Measurements from ENCODE around the gene TNFRSF14. TPM values are rescaled to one million over a fixed set of nuclear protein-coding genes. Genes with fewer than 3 reads are reported as not detected.

TNFRSF14 gene
- total RNA-seq, 1 donor from 2014 or later = 11.1 TPM

GRCh38 chr1:2519729-2520128 is 36.4 kb upstream of the TNFRSF14 start:
- H3K36me3 ChIP-seq (ENCODE audit: control insufficient read depth, insufficient read depth, low read length) = peaks cover 42% of the 10 kb centered on the region

GRCh38 chr1:2520206-2520605 is 36.0 kb upstream of the TNFRSF14 start:
- TF ChIP-seq CTCF (IDR thresholded peaks at IDR 0.05; ENCODE audit: insufficient read depth, low read length, severe bottlenecking) = no peak
- FAIRE-seq (no peak), DNase-seq (ENCODE audit: low read depth) (no peak)
- no peak overlapping the region for H3K4me3 ChIP-seq (ENCODE audit: low read depth, low read length)
- H3K36me3 ChIP-seq (ENCODE audit: control insufficient read depth, insufficient read depth, low read length) = peaks cover 41% of the 10 kb centered on the region
- no peaks in the 10 kb centered on the region for H3K27me3 ChIP-seq (ENCODE audit: control insufficient read depth, insufficient read depth, low read length)

More at GRCh38 chr1:2519729-2520128, 36.4 kb upstream of the TNFRSF14 start:
- DNase-seq (ENCODE audit: low read depth) (no peak), FAIRE-seq (no peak)
- no peak for TF ChIP-seq CTCF (IDR thresholded peaks at IDR 0.05; ENCODE audit: insufficient read depth, low read length, severe bottlenecking)
- H3K27me3 ChIP-seq (ENCODE audit: control insufficient read depth, insufficient read depth, low read length) = no peaks in the 10 kb centered on the region
- H3K4me3 ChIP-seq (ENCODE audit: low read depth, low read length) = no peak overlapping the region

- H3K27me3 ChIP-seq (ENCODE audit: control insufficient read depth, insufficient read depth, low read length) = no peaks in the 10 kb centered on the region
- no peak overlapping the region for H3K4me3 ChIP-seq (ENCODE audit: low read depth, low read length)
- peaks cover 37% of the 10 kb centered on the region for H3K36me3 ChIP-seq (ENCODE audit: control insufficient read depth, insufficient read depth, low read length)
- DNase-seq (ENCODE audit: low read depth) (no peak), FAIRE-seq (no peak)
- TF ChIP-seq CTCF (IDR thresholded peaks at IDR 0.05; ENCODE audit: insufficient read depth, low read length, severe bottlenecking) = no peak
Measured at GRCh38 chr1:2520806-2521205, 35.4 kb upstream of the TNFRSF14 start.

- DNase-seq (ENCODE audit: low read depth) (no peak), FAIRE-seq (no peak)
- H3K4me3 ChIP-seq (ENCODE audit: low read depth, low read length) = no peak overlapping the region
- peaks cover 31% of the 10 kb centered on the region for H3K36me3 ChIP-seq (ENCODE audit: control insufficient read depth, insufficient read depth, low read length)
- H3K27me3 ChIP-seq (ENCODE audit: control insufficient read depth, insufficient read depth, low read length) = no peaks in the 10 kb centered on the region
- no peak for TF ChIP-seq CTCF (IDR thresholded peaks at IDR 0.05; ENCODE audit: insufficient read depth, low read length, severe bottlenecking)
Measured at GRCh38 chr1:2522230-2522629, 33.9 kb upstream of the TNFRSF14 start.

- FAIRE-seq (no peak), DNase-seq (ENCODE audit: low read depth) (peak; percentile 45)
- H3K4me3 ChIP-seq (ENCODE audit: low read depth, low read length) = no peak overlapping the region
- H3K27me3 ChIP-seq (ENCODE audit: control insufficient read depth, insufficient read depth, low read length) = no peaks in the 10 kb centered on the region
- peaks cover 24% of the 10 kb centered on the region for H3K36me3 ChIP-seq (ENCODE audit: control insufficient read depth, insufficient read depth, low read length)
- no peak for TF ChIP-seq CTCF (IDR thresholded peaks at IDR 0.05; ENCODE audit: insufficient read depth, low read length, severe bottlenecking)
Measured at GRCh38 chr1:2523191-2523890, 32.8 kb upstream of the TNFRSF14 start.

Data from bronchial epithelial cell (primary cell).